Keratinocyte (primary cell): ENCODE data around the gene ASTN2.

Experiments
- CTCF ChIP-seq, 3 experiments: IDR thresholded peaks in 1 of 3; conservative IDR thresholded peaks in 1 of 3; optimal IDR thresholded peaks in 1 of 3; 2 replicates in 2 of 3; 3 replicates in 1 of 3; pipeline versions ENCODE3 to v1.5.1; 2011; ENCODE audit warnings: low read length in 3 of 3, mild to moderate bottlenecking in 3 of 3, moderate library complexity in 2 of 3, control low read depth in 1 of 3, inconsistent platforms in 1 of 3; ENCODE audit not compliant: insufficient read depth in 2 of 3; ENCODE audit errors: extremely low read depth in 1 of 3
- EZH2 ChIP-seq: IDR thresholded peaks from one replicate; pipeline ENCODE4 v1.6.1; 2012; ENCODE audit warnings: inconsistent platforms, mild to moderate bottlenecking, low read length, moderate library complexity

DNA sequence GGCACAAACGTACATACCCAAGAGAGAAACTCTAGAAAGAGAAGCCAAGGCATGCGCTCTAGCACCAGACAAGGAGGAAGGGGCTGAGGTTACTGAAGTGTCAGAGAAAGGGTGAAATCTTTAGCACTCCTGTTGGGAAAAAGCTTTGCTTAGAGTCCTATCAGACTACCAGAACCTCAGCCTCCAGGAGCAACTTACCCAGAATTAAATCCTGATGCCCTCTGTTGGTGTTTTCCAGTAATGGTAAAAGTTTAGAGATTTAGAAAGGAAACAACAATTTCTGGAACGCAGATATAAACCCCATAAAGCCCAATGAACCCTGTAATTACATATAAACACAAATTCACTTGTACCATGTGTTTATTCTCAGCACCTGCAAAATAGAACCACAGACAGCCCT, 33.2 kb upstream of the ASTN2 start:
- TF ChIP-seq CTCF (optimal IDR thresholded peaks at IDR 0.05 in 1 of 3, IDR thresholded peaks at IDR 0.05 in 1 of 3, conservative IDR thresholded peaks at IDR 0.05 in 1 of 3; ENCODE audit: extremely low read depth in 1 of 3, insufficient read depth in 2 of 3, low read length in 3 of 3) (no peak), EZH2 (no peak)
